Ovary (tissue), 9 donors: ENCODE measurements around the gene BHLHE23. TPM values are rescaled to one million over a fixed set of nuclear protein-coding genes. Genes with fewer than 3 reads are reported as not detected.

Source experiments
- DNase-seq, 5 donors: peaks; one replicate each; pipeline ENCODE4 v3.0.0-alpha.2; 2019 to 2020
- H3K27ac ChIP-seq, 2 donors: fragments of 200-600 bp; one replicate each; pipeline versions ENCODE4 v1.5.1 to v1.8.0; 2019 to 2022
- H3K27me3 ChIP-seq: fragments of 200-600 bp; one replicate; pipeline ENCODE4 v1.8.0; 2022
- H3K36me3 ChIP-seq: fragments of 200-600 bp; sonication (generic); one replicate; pipeline ENCODE4 v1.5.1; 2019
- H3K4me1 ChIP-seq: one replicate; pipeline ENCODE4 v1.8.1; 2013; ENCODE audit warnings: mild to moderate bottlenecking, moderate library complexity; ENCODE audit not compliant: insufficient read depth
- H3K4me3 ChIP-seq: fragments of 200-600 bp; sonication (generic); one replicate; pipeline ENCODE4 v1.5.1; 2017
- H3K9me3 ChIP-seq, 2 donors: fragments of 200-600 bp in 1 of 2; sonication (generic) in 1 of 2; one replicate each; pipeline versions ENCODE4 v1.5.1 to v1.8.1; 2013 to 2019; ENCODE audit warnings: mild to moderate bottlenecking in 1 of 2, moderate library complexity in 1 of 2
- EP300 ChIP-seq: sonication (generic); formaldehyde crosslinking; IDR thresholded peaks from one replicate; pipeline ENCODE4 v1.6.1; 2017; ENCODE audit warnings: antibody characterized with exemption
- POLR2A ChIP-seq: fragments of 450-650 bp; IDR thresholded peaks from one replicate; pipeline ENCODE4 v1.6.1; 2017; ENCODE audit warnings: antibody characterized with exemption, mild to moderate bottlenecking, moderate library complexity
- WGBS, 3 donors: extraction: QIAGEN DNeasy Blood & Tissue Kit in 1 of 3; methylation state at CpG; one replicate each; pipeline versions ENCODE4 v1.1.5 to v1.1.7; 2013 to 2017; 5-methylcytosine and 5-hydroxymethylcytosine counted together
- intact Hi-C, 4 donors: fragments of 100-400 bp; cut with DNase I; formaldehyde crosslinking; loops; one replicate each; pipeline versions ENCODE4 v1.11.0 to v1.15.1; 2022 to 2023
- polyA plus RNA-seq, 2 donors: library from polyadenylated mRNA; stranded (reverse); fragments of 200-250 nt in 1 of 2; fragments of 350-450 nt in 1 of 2; fragmentation: Illumina TruSeq in 1 of 2; extraction: RNeasy Lipid Tissue Mini Kit (QIAGEN cat#74804) in 1 of 2; gene quantifications; one replicate each; pipeline ENCODE4 v1.2.3, GENCODE V29; 2013 to 2014
- total RNA-seq, 7 donors: library from RNA; depleted of rRNA in 2 of 7; stranded (reverse); fragments of >200 nt in 2 of 7; fragmentation: NEBNext Ultra II Directional in 3 of 7; extraction: Animal tissue kit (Norgen Biotek cat#: 25700) in 3 of 7; gene quantifications; one replicate each; pipeline versions ENCODE4 v1.1.0 to v1.2.4, GENCODE V29; 2016 to 2023
- TF ChIP-seq, protein P1 (sequence below), 3 donors: fragments of 450-650 bp in 2 of 3; fragments of 200-600 bp in 1 of 3; IDR thresholded peaks; one replicate each; pipeline versions ENCODE4 v1.5.1 to v1.8.0; 2016 to 2022; ENCODE audit warnings: antibody characterized with exemption in 3 of 3, mild to moderate bottlenecking in 1 of 3
- donor health status: DM: no; HTN: no; CAD: no; lungs with moderate emphysema.
- donor health status: DM: no; HTN: no; CAD: no.
- donor health status: Bipolar disorder and iron deficiency.
- donor health status: DM: yes; HTN: yes; CAD: no.
- donor health status: DM: no; HTN: no; CAD: no.
- donor health status: DM: yes; HTN: yes; CAD: no.

The BHLHE23 gene
- total and polyA plus RNA-seq, 9 donors = not detected

DNA sequence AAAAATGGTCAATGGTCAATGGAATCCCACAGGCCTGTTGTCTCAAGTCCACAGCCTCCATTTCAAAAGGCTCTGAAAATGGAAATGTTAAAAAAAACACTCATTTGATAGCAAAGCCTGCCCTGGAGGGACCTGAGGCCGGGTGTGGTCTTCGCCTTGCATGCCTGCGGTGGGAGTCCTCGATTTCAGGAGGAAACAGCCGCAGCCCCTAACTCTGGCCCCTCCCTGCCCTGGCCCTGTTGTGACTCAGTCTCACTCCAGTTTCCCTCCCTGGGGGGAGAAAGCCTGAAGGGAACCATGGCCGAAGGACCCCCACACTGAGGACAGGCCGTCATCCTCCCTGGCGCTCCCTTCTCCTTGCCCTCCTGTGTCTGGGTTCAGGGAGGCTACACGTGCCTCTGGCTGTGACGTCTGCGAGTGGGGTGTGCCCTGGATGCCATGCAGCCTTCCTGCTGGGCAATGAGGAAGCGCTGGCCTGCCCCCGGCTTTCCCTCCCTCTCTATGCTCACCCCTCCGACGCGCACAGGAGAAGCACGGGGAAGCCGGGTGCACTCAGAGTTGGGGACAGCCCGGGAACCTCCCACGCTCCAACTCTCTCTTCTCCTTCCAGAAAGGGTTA lies 9.2 kb downstream of the BHLHE23 start:
- Histone ChIP-seq H3K9me3 (peaks cover 0 to 6% of the 10 kb centered on the region in 2 donors), H3K36me3 (no peaks in the 10 kb centered on the region), H3K4me1 (no peaks in the 10 kb centered on the region), H3K27ac (no peak overlapping the region), H3K27me3 (no peaks in the 10 kb centered on the region), H3K4me3 (no peak overlapping the region)
- DNase-seq = no peak
- intact Hi-C loops = no loop called here
- TF ChIP-seq EP300 (no peak), POLR2A (no peak)
- TF ChIP-seq, protein P1, sequence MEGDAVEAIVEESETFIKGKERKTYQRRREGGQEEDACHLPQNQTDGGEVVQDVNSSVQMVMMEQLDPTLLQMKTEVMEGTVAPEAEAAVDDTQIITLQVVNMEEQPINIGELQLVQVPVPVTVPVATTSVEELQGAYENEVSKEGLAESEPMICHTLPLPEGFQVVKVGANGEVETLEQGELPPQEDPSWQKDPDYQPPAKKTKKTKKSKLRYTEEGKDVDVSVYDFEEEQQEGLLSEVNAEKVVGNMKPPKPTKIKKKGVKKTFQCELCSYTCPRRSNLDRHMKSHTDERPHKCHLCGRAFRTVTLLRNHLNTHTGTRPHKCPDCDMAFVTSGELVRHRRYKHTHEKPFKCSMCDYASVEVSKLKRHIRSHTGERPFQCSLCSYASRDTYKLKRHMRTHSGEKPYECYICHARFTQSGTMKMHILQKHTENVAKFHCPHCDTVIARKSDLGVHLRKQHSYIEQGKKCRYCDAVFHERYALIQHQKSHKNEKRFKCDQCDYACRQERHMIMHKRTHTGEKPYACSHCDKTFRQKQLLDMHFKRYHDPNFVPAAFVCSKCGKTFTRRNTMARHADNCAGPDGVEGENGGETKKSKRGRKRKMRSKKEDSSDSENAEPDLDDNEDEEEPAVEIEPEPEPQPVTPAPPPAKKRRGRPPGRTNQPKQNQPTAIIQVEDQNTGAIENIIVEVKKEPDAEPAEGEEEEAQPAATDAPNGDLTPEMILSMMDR (IDR thresholded peaks at IDR 0.05) = no peak
- WGBS, 3 donors = 13 to 22% (median 18%) methylated on average over 20 of the region's 20 CpGs

DNA sequence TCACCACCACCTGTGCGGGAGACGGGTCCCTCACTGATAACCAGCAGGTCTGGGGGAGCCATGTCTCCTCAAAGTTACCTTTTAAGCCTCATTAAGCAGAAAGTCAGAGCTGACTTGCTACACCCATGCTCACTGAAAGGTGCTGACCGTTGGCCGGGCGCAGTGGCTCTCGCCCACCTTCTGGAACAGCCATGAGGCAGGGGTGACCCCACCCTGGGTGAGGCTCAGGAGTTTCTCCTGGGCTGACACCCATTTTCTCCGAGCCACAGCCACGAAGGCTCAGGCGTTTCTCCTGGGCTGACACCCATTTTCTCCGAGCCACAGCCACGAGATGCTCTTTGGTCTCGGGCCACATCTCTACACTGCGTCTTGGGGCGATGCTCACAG lies 10.2 kb downstream of the BHLHE23 start:
- WGBS, 3 donors = 81 to 84% (median 83%) methylated on average over 14 of the region's 14 CpGs
- peaks cover 0 to 6% of the 10 kb centered on the region in 2 donors for H3K9me3 ChIP-seq
- no peaks in the 10 kb centered on the region for H3K4me1 ChIP-seq
- TF ChIP-seq EP300 (no peak), POLR2A (no peak)
- intact Hi-C loops = no loop called here
- H3K27me3 ChIP-seq = no peaks in the 10 kb centered on the region
- H3K36me3 ChIP-seq = no peaks in the 10 kb centered on the region
- no peak overlapping the region for H3K27ac ChIP-seq
- H3K4me3 ChIP-seq = no peak overlapping the region
- no peak for DNase-seq

GRCh38 chr20:62995898-62996595 lies 10.7 kb downstream of the BHLHE23 start:
- WGBS, 3 donors = 61 to 73% (median 68%) methylated on average over 24 to 25 of the region's 25 CpGs
- intact Hi-C loops = no loop called here
- no peaks in the 10 kb centered on the region for H3K27me3 ChIP-seq

GRCh38 chr20:62995481-62995880 lies 11.3 kb downstream of the BHLHE23 start:
- intact Hi-C loops = no loop called here
- H3K36me3 ChIP-seq = no peaks in the 10 kb centered on the region
- no peak overlapping the region for H3K27ac ChIP-seq
- H3K27me3 ChIP-seq = no peaks in the 10 kb centered on the region
- WGBS, 3 donors = 62 to 69% (median 63%) methylated on average over 11 of the region's 11 CpGs
- TF ChIP-seq POLR2A (no peak), EP300 (no peak)
- TF ChIP-seq, protein P1 (IDR thresholded peaks at IDR 0.05) = no peak
- H3K9me3 ChIP-seq = peaks cover 0 to 6% of the 10 kb centered on the region in 2 donors
- DNase-seq = no peak
- H3K4me3 ChIP-seq = no peak overlapping the region
- H3K4me1 ChIP-seq = no peaks in the 10 kb centered on the region

More at GRCh38 chr20:62995898-62996595, 10.7 kb downstream of the BHLHE23 start:
- H3K4me3 ChIP-seq = no peak overlapping the region
- peaks cover 0 to 6% of the 10 kb centered on the region in 2 donors for H3K9me3 ChIP-seq
- no peaks in the 10 kb centered on the region for H3K36me3 ChIP-seq
- H3K27ac ChIP-seq = no peak overlapping the region
- no peak for TF ChIP-seq POLR2A
- no peak for TF ChIP-seq EP300
- TF ChIP-seq, protein P1 (IDR thresholded peaks at IDR 0.05) = no peak
- H3K4me1 ChIP-seq = no peaks in the 10 kb centered on the region
- no peak for DNase-seq

GRCh38 chr20:62994869-62995281 lies 11.9 kb downstream of the BHLHE23 start:
- no peaks in the 10 kb centered on the region for H3K27me3 ChIP-seq
- no peaks in the 10 kb centered on the region for H3K4me1 ChIP-seq
- H3K36me3 ChIP-seq = no peaks in the 10 kb centered on the region
- peaks cover 0 to 6% of the 10 kb centered on the region in 2 donors for H3K9me3 ChIP-seq
- DNase-seq = no peak
- H3K27ac ChIP-seq = no peak overlapping the region
- WGBS, 3 donors = 66 to 68% (median 67%) methylated on average over 19 of the region's 19 CpGs
- intact Hi-C loops = no loop called here
- no peak overlapping the region for H3K4me3 ChIP-seq
- TF ChIP-seq, protein P1 (IDR thresholded peaks at IDR 0.05) = no peak
- TF ChIP-seq EP300 (no peak), POLR2A (no peak)
